CD8-positive, alpha-beta memory T cell (primary cell): ENCODE measurements around the gene TBCD. TPM values are rescaled to one million over a fixed set of nuclear protein-coding genes. Genes with fewer than 3 reads are reported as not detected.

Experiments used
- CTCF ChIA-PET: fragments of 350-600 bp; sonication (Branson Sonifier 250); formaldehyde crosslinking; loops from one replicate; lab custom pipeline; 2021; ENCODE audit warnings: antibody characterized with exemption; lab: Charles Lee
- POLR2A ChIA-PET: fragments of 350-600 bp; sonication (Branson Sonifier 250); formaldehyde crosslinking; loops from one replicate; lab custom pipeline; 2021; ENCODE audit warnings: antibody characterized with exemption; lab: Charles Lee
- DNase-seq, 5 donors: peaks; one replicate each; pipeline versions ENCODE4 v3.0.0 to v3.0.0-alpha.2; 2020 to 2022; ENCODE audit warnings: mixed read lengths in 1 of 5
- H3K27ac ChIP-seq: one replicate; pipeline ENCODE4 v1.7.0; 2013; ENCODE audit warnings: low read depth, mild to moderate bottlenecking, low read length, moderate library complexity
- H3K27me3 ChIP-seq: 2 replicates; pipeline ENCODE4 v1.7.0; 2013; ENCODE audit warnings: low read length, mild to moderate bottlenecking; ENCODE audit not compliant: insufficient read depth, poor library complexity, severe bottlenecking
- H3K36me3 ChIP-seq: 2 replicates; pipeline ENCODE4 v1.7.0; 2013; ENCODE audit warnings: mild to moderate bottlenecking, low read length, moderate library complexity; ENCODE audit not compliant: insufficient read depth
- H3K4me1 ChIP-seq: 2 replicates; pipeline ENCODE4 v1.7.0; 2013; ENCODE audit warnings: mild to moderate bottlenecking, low read length, moderate library complexity; ENCODE audit not compliant: insufficient read depth
- H3K4me3 ChIP-seq: 2 replicates; pipeline ENCODE4 v1.7.0; 2013; ENCODE audit warnings: mild to moderate bottlenecking, low read length
- H3K9me3 ChIP-seq: 2 replicates; pipeline ENCODE4 v1.7.0; 2013; ENCODE audit warnings: mild to moderate bottlenecking, low read length
- H3K27ac Mint-ChIP-seq, 8 donors: one replicate each; pipeline ENCODE4 v1.8.0; 2020 to 2021; ENCODE audit warnings: mixed read lengths in 8 of 8, mild to moderate bottlenecking in 6 of 8, inconsistent platforms in 3 of 8, moderate library complexity in 3 of 8
- H3K27me3 Mint-ChIP-seq, 2 donors: one replicate each; pipeline ENCODE4 v1.8.0; 2020 to 2021; ENCODE audit warnings: mixed read lengths in 2 of 2, mild to moderate bottlenecking in 1 of 2, moderate library complexity in 1 of 2
- H3K36me3 Mint-ChIP-seq, 3 donors: one replicate each; pipeline ENCODE4 v1.8.0; 2020 to 2021; ENCODE audit warnings: mixed read lengths in 3 of 3, inconsistent platforms in 1 of 3, mild to moderate bottlenecking in 1 of 3
- H3K4me1 Mint-ChIP-seq, 3 donors: one replicate each; pipeline ENCODE4 v1.8.0; 2020 to 2021; ENCODE audit warnings: mixed read lengths in 3 of 3, inconsistent platforms in 1 of 3, mild to moderate bottlenecking in 1 of 3
- H3K4me3 Mint-ChIP-seq, 7 donors: one replicate each; pipeline ENCODE4 v1.8.0; 2020 to 2021; ENCODE audit warnings: mixed read lengths in 7 of 7, mild to moderate bottlenecking in 6 of 7, moderate library complexity in 4 of 7, inconsistent platforms in 2 of 7
- H3K9me3 Mint-ChIP-seq, 5 donors: one replicate each; pipeline ENCODE4 v1.8.0; 2020 to 2022; ENCODE audit warnings: mixed read lengths in 5 of 5, mild to moderate bottlenecking in 3 of 5, moderate library complexity in 2 of 5, inconsistent platforms in 1 of 5
- polyA plus RNA-seq: library from polyadenylated mRNA; unstranded; fragments of 300-500 nt; fragmentation: Illumina TruSeq; gene quantifications from one replicate; pipeline ENCODE4 v1.2.3, GENCODE V29; 2021
- total RNA-seq, 2 experiments: library from RNA; stranded (reverse); gene quantifications; one replicate each; pipeline ENCODE4 v1.2.3, GENCODE V29; 2021

The TBCD gene
- 10 to 100 TPM; 79.1 to 83.7 TPM for total RNA-seq
- polyA plus RNA-seq: 130 TPM

GRCh38 chr17:82751571-82752370 is at the start of gene TBCD:
Gene TBCD, plus strand, starts transcription at chr17:82752065. Its CDS starts 129 bp downstream, at chr17:82752194.
- H3K27ac Mint-ChIP-seq: peak within 1 kb of the TSS in 3 of 8 donors; percentile 24 to 69 (median 47)
- no peaks in the 10 kb centered on the region for H3K9me3 Mint-ChIP-seq
- H3K4me1 Mint-ChIP-seq: peaks cover 22 to 38% (median 28%) of the 10 kb centered on the region in 3 donors
- H3K27ac ChIP-seq: peak within 1 kb of the TSS; percentile 59
- H3K27me3 ChIP-seq: no peaks in the 10 kb centered on the region
- peak; percentile 81 to 89 (median 84) for DNase-seq
- H3K4me3 ChIP-seq: peak within 1 kb of the TSS; percentile 67
- peaks cover 13% of the 10 kb centered on the region for H3K4me1 ChIP-seq
- peaks cover 0 to 3% of the 10 kb centered on the region in 2 donors for H3K27me3 Mint-ChIP-seq
- H3K36me3 Mint-ChIP-seq: peaks cover 0 to 7% (median under 1%) of the 10 kb centered on the region in 3 donors
- no peaks in the 10 kb centered on the region for H3K36me3 ChIP-seq
- CTCF ChIA-PET: no interaction called here
- H3K4me3 Mint-ChIP-seq: peak within 1 kb of the TSS; percentile 74 to 88 (median 81)
- no peaks in the 10 kb centered on the region for H3K9me3 ChIP-seq
- POLR2A ChIA-PET: no interaction called here

DNA sequence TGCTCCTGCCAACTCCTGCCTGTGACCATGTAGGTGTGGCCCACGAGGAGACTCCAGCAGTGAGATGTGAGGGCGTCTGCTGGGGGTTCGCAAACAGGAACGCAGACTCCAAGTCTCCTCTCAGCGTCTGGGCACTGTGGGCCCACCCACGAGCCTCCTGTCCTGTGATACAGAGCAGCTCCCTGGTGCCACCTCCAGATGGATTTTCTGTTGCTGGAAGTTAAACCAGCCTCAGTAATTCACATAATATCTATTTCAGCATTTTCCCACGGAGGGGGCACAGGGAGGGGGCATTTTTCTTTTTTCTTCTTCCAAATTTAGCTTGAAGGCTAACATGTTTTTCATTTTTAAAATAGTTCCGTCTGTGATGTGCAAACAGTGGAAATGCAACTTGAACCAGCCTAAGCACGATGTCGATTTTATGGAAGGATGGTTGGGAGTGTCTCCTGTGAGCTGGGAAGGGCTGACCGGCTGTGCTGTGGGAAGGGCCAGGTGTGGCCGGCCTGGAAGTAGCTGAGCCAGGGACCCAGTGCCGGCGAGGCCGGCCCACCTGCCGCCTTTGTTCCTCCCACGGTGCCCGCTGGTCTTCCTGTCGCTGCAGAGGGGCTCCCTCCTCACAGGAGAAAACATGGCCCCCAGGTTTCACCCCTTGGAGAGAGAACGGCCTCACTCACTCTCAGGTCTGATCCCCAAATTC is 49.5 kb upstream of the TBCD start:
- Histone ChIP-seq H3K36me3 (no peaks in the 10 kb centered on the region), H3K27me3 (no peaks in the 10 kb centered on the region), H3K27ac (no peak overlapping the region), H3K4me1 (peaks cover 4% of the 10 kb centered on the region), H3K4me3 (no peak overlapping the region), H3K9me3 (no peaks in the 10 kb centered on the region)
- ChIA-PET POLR2A (no interaction called here), CTCF (no interaction called here)
- no peaks in the 10 kb centered on the region for H3K9me3 Mint-ChIP-seq
- H3K27me3 Mint-ChIP-seq: no peaks in the 10 kb centered on the region
- no peaks in the 10 kb centered on the region for H3K36me3 Mint-ChIP-seq
- H3K4me1 Mint-ChIP-seq: peaks cover 4 to 8% (median 6%) of the 10 kb centered on the region in 3 donors
- peak overlapping the region in 1 of 8 donors; percentile 41 for H3K27ac Mint-ChIP-seq
- peak overlapping the region in 1 of 7 donors; percentile 20 for H3K4me3 Mint-ChIP-seq
- no peak for DNase-seq

- H3K27me3 ChIP-seq: no peaks in the 10 kb centered on the region
- no peak overlapping the region for H3K27ac ChIP-seq
- H3K4me3 Mint-ChIP-seq: no peak overlapping the region
- H3K27ac Mint-ChIP-seq: no peak overlapping the region
- no peak for DNase-seq
- H3K27me3 Mint-ChIP-seq: no peaks in the 10 kb centered on the region
- ChIA-PET POLR2A (no interaction called here), CTCF (no interaction called here)
- no peaks in the 10 kb centered on the region for H3K36me3 ChIP-seq
- no peaks in the 10 kb centered on the region for H3K36me3 Mint-ChIP-seq
- H3K4me1 Mint-ChIP-seq: peaks cover 4 to 7% (median 6%) of the 10 kb centered on the region in 3 donors
- no peak overlapping the region for H3K4me3 ChIP-seq
- no peaks in the 10 kb centered on the region for H3K9me3 Mint-ChIP-seq
- H3K4me1 ChIP-seq: no peaks in the 10 kb centered on the region
- H3K9me3 ChIP-seq: no peaks in the 10 kb centered on the region
Observed at GRCh38 chr17:82703036-82703745, 48.7 kb upstream of the TBCD start.

DNA sequence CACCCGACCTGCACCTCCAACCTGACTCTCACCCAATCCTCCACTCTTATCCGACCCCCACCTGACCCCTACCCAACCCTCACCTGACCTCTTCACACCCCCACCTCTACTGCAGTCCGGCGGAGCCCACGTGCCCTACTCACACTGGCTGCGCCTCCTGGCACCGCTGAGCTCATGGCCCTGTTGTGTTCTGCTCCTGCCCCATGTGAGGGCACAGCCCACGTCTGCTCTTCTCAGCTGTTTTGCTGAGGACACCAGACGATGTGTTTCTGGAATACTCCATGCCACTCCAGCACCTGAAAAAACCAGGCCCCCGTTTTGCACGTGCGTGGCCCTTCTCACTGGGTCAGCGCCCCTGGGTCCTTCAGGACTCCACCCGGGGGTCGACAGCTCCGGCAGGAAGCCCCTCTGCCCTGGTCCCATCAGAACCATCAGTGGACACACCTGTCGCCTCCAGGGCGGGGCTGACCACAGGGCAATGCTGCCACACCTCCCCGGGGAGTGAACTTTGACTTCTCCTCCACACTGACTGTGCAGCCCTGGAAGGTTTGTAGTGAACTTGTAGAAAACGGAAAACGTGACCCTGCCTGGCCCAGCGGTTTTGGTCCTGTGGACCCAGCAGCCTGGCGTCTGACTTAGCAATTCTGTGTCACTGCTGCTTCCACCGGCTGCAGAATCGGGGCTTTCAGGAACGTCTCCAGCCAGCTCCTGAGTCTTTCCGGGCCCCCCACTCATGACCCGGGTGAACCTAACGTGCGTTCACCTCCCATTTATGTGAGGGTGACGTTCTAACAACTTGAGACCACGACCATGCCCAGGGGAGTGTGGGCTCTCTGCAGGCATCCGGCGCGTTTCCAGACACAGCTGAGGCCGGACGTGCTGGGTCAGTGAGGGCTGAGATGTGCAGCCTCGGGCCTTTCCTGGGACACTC is 47.7 kb upstream of the TBCD start:
- Mint-ChIP-seq H3K27ac (no peak overlapping the region), H3K36me3 (no peaks in the 10 kb centered on the region), H3K9me3 (no peaks in the 10 kb centered on the region), H3K4me3 (no peak overlapping the region), H3K27me3 (no peaks in the 10 kb centered on the region), H3K4me1 (peaks cover 1 to 5% (median 5%) of the 10 kb centered on the region in 3 donors)
- no peak overlapping the region for H3K4me3 ChIP-seq
- no peaks in the 10 kb centered on the region for H3K9me3 ChIP-seq
- no peak overlapping the region for H3K27ac ChIP-seq
- H3K36me3 ChIP-seq: no peaks in the 10 kb centered on the region
- no peak for DNase-seq
- H3K4me1 ChIP-seq: no peaks in the 10 kb centered on the region
- ChIA-PET CTCF (no interaction called here), POLR2A (no interaction called here)
- H3K27me3 ChIP-seq: no peaks in the 10 kb centered on the region

DNA sequence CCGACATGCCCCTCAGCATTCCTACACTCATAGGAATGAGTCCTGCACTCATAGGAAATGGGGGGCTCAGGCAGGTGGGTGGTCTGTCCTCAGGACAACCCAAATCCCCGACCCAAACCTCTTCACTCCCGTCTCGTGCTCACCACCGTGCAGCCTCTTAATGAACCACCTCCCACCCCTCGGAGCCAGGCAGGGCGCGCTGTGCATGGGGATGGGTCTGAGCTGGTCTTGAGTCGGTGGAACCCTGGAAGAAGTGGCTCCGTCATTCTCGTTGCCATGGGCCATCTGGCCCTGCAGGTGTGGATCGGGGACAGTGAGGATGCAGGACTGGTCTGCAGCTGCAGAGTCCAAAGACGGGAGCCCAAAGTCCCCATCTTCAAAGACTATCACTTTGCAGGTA is 47.0 kb upstream of the TBCD start:
- no peaks in the 10 kb centered on the region for H3K4me1 ChIP-seq
- H3K9me3 ChIP-seq: no peaks in the 10 kb centered on the region
- CTCF ChIA-PET: no interaction called here
- H3K36me3 Mint-ChIP-seq: no peaks in the 10 kb centered on the region
- no peak overlapping the region for H3K4me3 Mint-ChIP-seq
- H3K4me1 Mint-ChIP-seq: no peaks in the 10 kb centered on the region
- H3K4me3 ChIP-seq: no peak overlapping the region
- H3K9me3 Mint-ChIP-seq: no peaks in the 10 kb centered on the region
- DNase-seq: no peak
- no peaks in the 10 kb centered on the region for H3K27me3 ChIP-seq
- peaks cover 0 to under 1% of the 10 kb centered on the region in 2 donors for H3K27me3 Mint-ChIP-seq
- H3K27ac ChIP-seq: no peak overlapping the region
- H3K27ac Mint-ChIP-seq: peak overlapping the region in 1 of 8 donors; percentile 22
- no peaks in the 10 kb centered on the region for H3K36me3 ChIP-seq
- POLR2A ChIA-PET: no interaction called here

DNA sequence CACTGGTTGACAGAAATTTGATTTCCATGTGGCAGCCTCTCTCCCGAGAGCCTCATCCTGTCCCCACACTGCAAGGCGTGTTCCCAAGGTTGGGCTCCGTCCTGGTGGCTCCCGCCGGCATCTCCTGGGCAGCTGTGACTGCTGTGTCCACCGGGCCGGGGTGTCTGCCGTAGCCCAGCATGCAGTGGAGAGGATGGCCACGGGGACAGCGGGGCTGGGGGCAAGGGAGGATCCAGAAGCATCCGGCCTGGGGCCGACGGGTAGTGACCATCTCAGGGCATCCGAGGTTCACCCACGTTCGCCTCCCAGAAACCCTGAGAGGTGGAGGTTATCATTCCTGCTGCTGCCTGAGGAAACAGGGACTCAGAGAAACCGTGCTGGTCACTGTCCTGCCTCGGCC is 46.1 kb upstream of the TBCD start:
- no peaks in the 10 kb centered on the region for H3K36me3 ChIP-seq
- H3K27ac Mint-ChIP-seq: no peak overlapping the region
- ChIA-PET CTCF (no interaction called here), POLR2A (no interaction called here)
- no peak for DNase-seq
- peaks cover 0 to 2% of the 10 kb centered on the region in 2 donors for H3K27me3 Mint-ChIP-seq
- no peaks in the 10 kb centered on the region for H3K9me3 ChIP-seq
- H3K36me3 Mint-ChIP-seq: no peaks in the 10 kb centered on the region
- no peaks in the 10 kb centered on the region for H3K9me3 Mint-ChIP-seq
- H3K27ac ChIP-seq: no peak overlapping the region
- no peaks in the 10 kb centered on the region for H3K4me1 ChIP-seq
- H3K4me3 Mint-ChIP-seq: no peak overlapping the region
- H3K4me1 Mint-ChIP-seq: no peaks in the 10 kb centered on the region
- H3K27me3 ChIP-seq: no peaks in the 10 kb centered on the region
- H3K4me3 ChIP-seq: no peak overlapping the region

- H3K27ac Mint-ChIP-seq: no peak overlapping the region
Observed at GRCh38 chr17:82709024-82709675, 42.7 kb upstream of the TBCD start.

More at GRCh38 chr17:82709024-82709675, 42.7 kb upstream of the TBCD start:
- H3K4me3 Mint-ChIP-seq: no peak overlapping the region
- no peak for DNase-seq
- no peak overlapping the region for H3K4me3 ChIP-seq
- POLR2A ChIA-PET: no interaction called here
- no peaks in the 10 kb centered on the region for H3K9me3 ChIP-seq
- H3K4me1 ChIP-seq: no peaks in the 10 kb centered on the region
- H3K27ac ChIP-seq: no peak overlapping the region
- H3K27me3 ChIP-seq: no peaks in the 10 kb centered on the region
- no peaks in the 10 kb centered on the region for H3K9me3 Mint-ChIP-seq
- H3K36me3 ChIP-seq: no peaks in the 10 kb centered on the region
- H3K36me3 Mint-ChIP-seq: no peaks in the 10 kb centered on the region
- no peaks in the 10 kb centered on the region for H3K4me1 Mint-ChIP-seq
- peaks cover 0 to 2% of the 10 kb centered on the region in 2 donors for H3K27me3 Mint-ChIP-seq
- CTCF ChIA-PET: no interaction called here
